Neuronal stem cell (in vitro differentiated cells): ENCODE results near the gene SDCCAG8.

ENCODE experiments used
- DNase-seq: peaks from one replicate; pipeline ENCODE4 v3.0.0-alpha.2; 2013; ENCODE audit warnings: low spot score
- H2AFZ ChIP-seq: one replicate; pipeline ENCODE4 v1.6.1; 2013; ENCODE audit warnings: mild to moderate bottlenecking, low read length, inconsistent platforms
- H2AK5ac ChIP-seq: 2 replicates; pipeline ENCODE4 v1.6.1; 2013; ENCODE audit warnings: low read depth, mild to moderate bottlenecking, inconsistent platforms, low read length, moderate library complexity, mixed read lengths
- H2BK120ac ChIP-seq: 2 replicates; pipeline ENCODE4 v1.6.1; 2013; ENCODE audit warnings: low read depth, mild to moderate bottlenecking, inconsistent platforms, low read length, moderate library complexity, mixed read lengths
- H2BK12ac ChIP-seq: one replicate; pipeline ENCODE4 v1.6.1; 2013; ENCODE audit warnings: low read length, inconsistent platforms
- H2BK15ac ChIP-seq: 2 replicates; pipeline ENCODE4 v1.6.1; 2013; ENCODE audit warnings: mild to moderate bottlenecking, low read length, inconsistent platforms, mixed read lengths
- H2BK5ac ChIP-seq: one replicate; pipeline ENCODE4 v1.6.1; 2013; ENCODE audit warnings: inconsistent platforms, mild to moderate bottlenecking, low read length, moderate library complexity
- H3K14ac ChIP-seq: one replicate; pipeline ENCODE4 v1.6.1; 2013; ENCODE audit warnings: low read length, inconsistent platforms
- H3K18ac ChIP-seq: 2 replicates; pipeline ENCODE4 v1.6.1; 2013; ENCODE audit warnings: low read length, inconsistent platforms
- H3K23ac ChIP-seq: 2 replicates; pipeline ENCODE4 v1.6.1; 2013; ENCODE audit warnings: low read depth, mild to moderate bottlenecking, mixed read lengths, low read length, inconsistent platforms; ENCODE audit not compliant: poor library complexity
- H3K27ac ChIP-seq: replicated peaks from 3 replicates; pipeline ENCODE4 v1.5.1; 2013; ENCODE audit warnings: low read length, inconsistent platforms
- H3K27me3 ChIP-seq, 3 experiments: 2 replicates each; pipeline ENCODE4 v1.6.1; 2013; ENCODE audit warnings: low read length in 3 of 3, mild to moderate bottlenecking in 2 of 3, inconsistent platforms in 1 of 3, low read depth in 1 of 3, mixed read lengths in 1 of 3, moderate library complexity in 1 of 3; ENCODE audit not compliant: control insufficient read depth in 3 of 3, insufficient read depth in 3 of 3
- H3K36me3 ChIP-seq, 2 donors: replicated peaks in 1 of 2; 2 replicates each; pipeline ENCODE4 v1.6.1; 2013; ENCODE audit warnings: low read length in 2 of 2; ENCODE audit not compliant: control insufficient read depth in 2 of 2, insufficient read depth in 2 of 2
- H3K4ac ChIP-seq: 2 replicates; pipeline ENCODE4 v1.6.1; 2013; ENCODE audit warnings: inconsistent platforms, mild to moderate bottlenecking, low read length, moderate library complexity
- H3K4me1 ChIP-seq, 2 donors: 1 replicate in 1 of 2; 2 replicates in 1 of 2; pipeline ENCODE4 v1.6.1; 2013; ENCODE audit warnings: low read length in 2 of 2, low read depth in 1 of 2; ENCODE audit not compliant: control insufficient read depth in 2 of 2, insufficient read depth in 1 of 2
- H3K4me2 ChIP-seq: one replicate; pipeline ENCODE4 v1.6.1; 2013; ENCODE audit warnings: mild to moderate bottlenecking, low read length, inconsistent platforms; ENCODE audit not compliant: insufficient read depth, poor library complexity, severe bottlenecking
- H3K4me3 ChIP-seq, 2 donors: 2 replicates each; pipeline ENCODE4 v1.5.1; 2013; ENCODE audit warnings: low read length in 2 of 2, mild to moderate bottlenecking in 2 of 2, inconsistent platforms in 1 of 2, moderate library complexity in 1 of 2
- H3K79me1 ChIP-seq: one replicate; pipeline ENCODE4 v1.6.1; 2013; ENCODE audit warnings: low read depth, mild to moderate bottlenecking, inconsistent platforms, low read length, moderate library complexity
- H3K9ac ChIP-seq: one replicate; pipeline ENCODE4 v1.6.1; 2013; ENCODE audit warnings: mild to moderate bottlenecking, low read depth, low read length, inconsistent platforms; ENCODE audit not compliant: poor library complexity
- H3K9me3 ChIP-seq, 2 donors: replicated peaks in 1 of 2; 2 replicates each; pipeline versions ENCODE3 to v1.6.1; 2013; ENCODE audit warnings: low read length in 2 of 2, mild to moderate bottlenecking in 2 of 2, inconsistent platforms in 1 of 2, low read depth in 1 of 2, mixed read lengths in 1 of 2, moderate library complexity in 1 of 2; ENCODE audit not compliant: control insufficient read depth in 2 of 2, insufficient read depth in 1 of 2
- H4K8ac ChIP-seq: one replicate; pipeline ENCODE4 v1.6.1; 2013; ENCODE audit warnings: low read depth, mild to moderate bottlenecking, inconsistent platforms, low read length, moderate library complexity
- H4K91ac ChIP-seq: one replicate; pipeline ENCODE4 v1.6.1; 2013; ENCODE audit warnings: low read length, low read depth, mild to moderate bottlenecking, inconsistent platforms; ENCODE audit not compliant: poor library complexity
- WGBS, 2 donors: extraction: QIAGEN DNeasy Blood & Tissue Kit; methylation state at CpG; one replicate each; pipeline ENCODE4 v1.1.7; 2013; ENCODE audit warnings: missing lambda C conversion rate in 2 of 2, mixed read lengths in 1 of 2; ENCODE audit not compliant: insufficient read length in 2 of 2, insufficient replicate concordance in 1 of 2; ENCODE audit errors: extremely low coverage in 2 of 2; 5-methylcytosine and 5-hydroxymethylcytosine counted together

Gene SDCCAG8

GRCh38 chr1:243268751-243269460 lies 13.1 kb downstream of the SDCCAG8 start:
- DNase-seq, result no peak
- Histone ChIP-seq H3K9me3 (no peaks in the 10 kb centered on the region), H3K14ac (no peak overlapping the region), H3K9ac (no peak overlapping the region), H2AFZ (no peak overlapping the region), H4K91ac (no peak overlapping the region), H3K18ac (no peak overlapping the region), H3K27ac (no peak overlapping the region), H3K4me2 (no peak overlapping the region), H2BK15ac (no peak overlapping the region), H3K36me3 (peaks cover 0 to 17% of the 10 kb centered on the region in 2 donors), H2BK120ac (no peak overlapping the region), H3K4me1 (peaks cover 0 to 5% of the 10 kb centered on the region in 2 donors), H3K23ac (no peak overlapping the region), H3K4me3 (no peak overlapping the region), H2AK5ac (no peak overlapping the region), H2BK5ac (no peak overlapping the region), H3K27me3 (no peaks in the 10 kb centered on the region), H3K4ac (no peak overlapping the region), H3K79me1 (no peaks in the 10 kb centered on the region), H2BK12ac (no peak overlapping the region), H4K8ac (no peak overlapping the region)
- no CpG with 5 or more reads among the region's 13 CpGs for WGBS, 2 donors

GRCh38 chr1:243269461-243269801 lies 13.6 kb downstream of the SDCCAG8 start:
- Histone ChIP-seq H2BK15ac (no peak overlapping the region), H3K9me3 (no peaks in the 10 kb centered on the region), H4K8ac (no peak overlapping the region), H3K27me3 (no peaks in the 10 kb centered on the region), H4K91ac (no peak overlapping the region), H3K27ac (no peak overlapping the region), H2BK120ac (no peak overlapping the region), H3K9ac (no peak overlapping the region), H2AK5ac (no peak overlapping the region), H2AFZ (no peak overlapping the region), H3K4me3 (no peak overlapping the region), H3K23ac (no peak overlapping the region), H3K36me3 (peaks cover 0 to 22% of the 10 kb centered on the region in 2 donors), H3K4ac (no peak overlapping the region), H3K79me1 (no peaks in the 10 kb centered on the region), H3K18ac (no peak overlapping the region), H2BK5ac (no peak overlapping the region), H2BK12ac (no peak overlapping the region), H3K4me1 (peaks cover 0 to 5% of the 10 kb centered on the region in 2 donors), H3K4me2 (no peak overlapping the region), H3K14ac (no peak overlapping the region)
- no CpG with 5 or more reads among the region's 4 CpGs for WGBS, 2 donors
- DNase-seq, result no peak

- Histone ChIP-seq H2AK5ac (no peak overlapping the region), H3K9ac (no peak overlapping the region), H3K14ac (no peak overlapping the region), H3K4ac (no peak overlapping the region), H3K27ac (no peak overlapping the region), H2BK15ac (no peak overlapping the region), H2BK120ac (no peak overlapping the region), H2BK12ac (no peak overlapping the region), H3K18ac (no peak overlapping the region), H3K9me3 (no peaks in the 10 kb centered on the region), H3K4me2 (no peak overlapping the region), H3K4me1 (peaks cover 0 to 5% of the 10 kb centered on the region in 2 donors), H3K4me3 (no peak overlapping the region), H3K36me3 (peaks cover 0 to 30% of the 10 kb centered on the region in 2 donors), H2AFZ (no peak overlapping the region), H4K91ac (no peak overlapping the region), H3K79me1 (no peaks in the 10 kb centered on the region), H3K27me3 (no peaks in the 10 kb centered on the region), H3K23ac (no peak overlapping the region), H2BK5ac (no peak overlapping the region), H4K8ac (no peak overlapping the region)
- no peak for DNase-seq
- no CpG with 5 or more reads among the region's 6 CpGs for WGBS, 2 donors
Measured at GRCh38 chr1:243270097-243270864, 14.4 kb downstream of the SDCCAG8 start.

GRCh38 chr1:243271996-243272395 lies 16.2 kb downstream of the SDCCAG8 start:
- no CpG with 5 or more reads among the region's 1 CpG for WGBS, 2 donors
- Histone ChIP-seq H2AK5ac (no peak overlapping the region), H2BK15ac (no peak overlapping the region), H3K18ac (no peak overlapping the region), H3K9ac (no peak overlapping the region), H3K23ac (no peak overlapping the region), H2BK5ac (no peak overlapping the region), H2BK120ac (no peak overlapping the region), H4K91ac (no peak overlapping the region), H3K27me3 (no peaks in the 10 kb centered on the region), H3K9me3 (no peaks in the 10 kb centered on the region), H2AFZ (no peak overlapping the region), H4K8ac (no peak overlapping the region), H3K14ac (no peak overlapping the region), H3K79me1 (no peaks in the 10 kb centered on the region), H3K4me2 (no peak overlapping the region), H3K4ac (no peak overlapping the region), H3K36me3 (peaks cover 0 to 43% of the 10 kb centered on the region in 2 donors), H3K4me1 (peaks cover 0 to 5% of the 10 kb centered on the region in 2 donors), H3K4me3 (no peak overlapping the region), H3K27ac (no peak overlapping the region), H2BK12ac (no peak overlapping the region)
- DNase-seq, result no peak
